IMR-90 (cell line): ENCODE results near the gene CAAP1. TPM values are rescaled to one million over a fixed set of nuclear protein-coding genes. Genes with fewer than 3 reads are reported as not detected.

Source experiments
- ATAC-seq: fragments of 200-7000 bp; cut with Tn5 transposase; 2 replicates; pipeline ENCODE4 v1.9.1; 2020; ENCODE audit warnings: low read depth, mild to moderate bottlenecking, moderate library complexity
- BruUV-seq: library from RNA; stranded (reverse); fragments of 400-500 nt; replicated peaks from 2 replicates; lab custom pipeline; 2021; lab: Mats Ljungman, UMichigan
- CTCF ChIA-PET: fragments of 300-600 bp; formaldehyde crosslinking; extraction: SDS; loops from one replicate; lab custom pipeline; 2021; ENCODE audit warnings: antibody characterized with exemption; lab: Yijun Ruan, JAX
- POLR2A ChIA-PET: fragments of 300-600 bp; sonication (Branson Sonifier 250); formaldehyde crosslinking; loops from one replicate; lab custom pipeline; 2022; ENCODE audit warnings: antibody characterized with exemption; ENCODE audit not compliant: unreplicated experiment; lab: Charles Lee
- DNase-seq: peaks from one replicate; pipeline ENCODE4 v3.0.0; 2013
- H2AFZ ChIP-seq: replicated peaks from 2 replicates; pipeline ENCODE3; 2013; ENCODE audit warnings: low read length, mild to moderate bottlenecking; ENCODE audit not compliant: poor library complexity
- H2AK5ac ChIP-seq: 2 replicates; pipeline ENCODE4 v1.6.1; 2013; ENCODE audit warnings: low read depth, low read length, inconsistent platforms
- H2AK9ac ChIP-seq: replicated peaks from 2 replicates; pipeline ENCODE3; 2013; ENCODE audit warnings: mild to moderate bottlenecking, low read depth, low read length, moderate library complexity; ENCODE audit not compliant: poor library complexity
- H2BK120ac ChIP-seq: 2 replicates; pipeline ENCODE4 v1.6.1; 2013; ENCODE audit warnings: low read depth, low read length, inconsistent platforms
- H2BK15ac ChIP-seq: 3 replicates; pipeline ENCODE4 v1.6.1; 2013; ENCODE audit warnings: low read depth, low read length, inconsistent platforms
- H2BK20ac ChIP-seq: 2 replicates; pipeline ENCODE4 v1.6.1; 2013; ENCODE audit warnings: low read depth, mild to moderate bottlenecking, inconsistent platforms, low read length, moderate library complexity
- H2BK5ac ChIP-seq: 2 replicates; pipeline ENCODE4 v1.6.1; 2013; ENCODE audit warnings: mild to moderate bottlenecking, low read depth, low read length, inconsistent platforms; ENCODE audit not compliant: poor library complexity, severe bottlenecking
- H3K14ac ChIP-seq: replicated peaks from 2 replicates; pipeline ENCODE4 v1.6.1; 2013; ENCODE audit warnings: low read depth, low read length, inconsistent platforms
- H3K18ac ChIP-seq: 2 replicates; pipeline ENCODE4 v1.6.1; 2013; ENCODE audit warnings: low read depth, low read length, control low read depth
- H3K23ac ChIP-seq: 2 replicates; pipeline ENCODE4 v1.6.1; 2013; ENCODE audit warnings: low read depth, low read length, inconsistent platforms
- H3K27ac ChIP-seq: 2 replicates; pipeline ENCODE4 v1.5.1; 2013; ENCODE audit warnings: mild to moderate bottlenecking, control low read depth, low read length; ENCODE audit not compliant: insufficient read depth
- H3K27me3 ChIP-seq: 2 replicates; pipeline ENCODE4 v1.6.1; 2013; ENCODE audit warnings: low read length; ENCODE audit not compliant: control insufficient read depth, insufficient read depth
- H3K36me3 ChIP-seq: 2 replicates; pipeline ENCODE4 v1.6.1; 2013; ENCODE audit warnings: low read length, mixed read lengths; ENCODE audit not compliant: control insufficient read depth, insufficient read depth
- H3K4ac ChIP-seq: 2 replicates; pipeline ENCODE4 v1.6.1; 2013; ENCODE audit warnings: low read depth, low read length, inconsistent platforms
- H3K4me1 ChIP-seq: 2 replicates; pipeline ENCODE4 v1.6.1; 2013; ENCODE audit warnings: low read length, mixed read lengths; ENCODE audit not compliant: control insufficient read depth, insufficient read depth
- H3K4me2 ChIP-seq: 2 replicates; pipeline ENCODE4 v1.6.1; 2013; ENCODE audit warnings: low read depth, mild to moderate bottlenecking, control low read depth, low read length, moderate library complexity
- H3K4me3 ChIP-seq: 2 replicates; pipeline ENCODE4 v1.5.1; 2013; ENCODE audit warnings: low read depth, mild to moderate bottlenecking, control low read depth, low read length, moderate library complexity; ENCODE audit not compliant: insufficient read depth
- H3K56ac ChIP-seq: 2 replicates; pipeline ENCODE4 v1.6.1; 2013; ENCODE audit warnings: low read length, inconsistent platforms; ENCODE audit not compliant: insufficient read depth; ENCODE audit errors: extremely low read depth
- H3K79me1 ChIP-seq, 2 experiments: 2 replicates each; pipeline ENCODE4 v1.6.1; 2013; ENCODE audit warnings: low read length in 2 of 2, inconsistent platforms in 1 of 2, low read depth in 1 of 2
- H3K9ac ChIP-seq: 2 replicates; pipeline ENCODE4 v1.6.1; 2013; ENCODE audit warnings: low read depth, low read length, control low read depth
- H3K9me1 ChIP-seq: 2 replicates; pipeline ENCODE4 v1.6.1; 2013; ENCODE audit warnings: low read length, inconsistent platforms; ENCODE audit not compliant: insufficient read depth
- H3K9me3 ChIP-seq: 2 replicates; pipeline ENCODE4 v1.6.1; 2013; ENCODE audit warnings: low read length; ENCODE audit not compliant: control insufficient read depth, insufficient read depth
- H4K20me1 ChIP-seq: 2 replicates; pipeline ENCODE4 v1.6.1; 2013; ENCODE audit warnings: low read length, inconsistent platforms; ENCODE audit not compliant: insufficient read depth
- H4K5ac ChIP-seq: 2 replicates; pipeline ENCODE4 v1.6.1; 2013; ENCODE audit warnings: mild to moderate bottlenecking, low read depth, low read length, control low read depth
- H4K8ac ChIP-seq, 2 experiments: 2 replicates each; pipeline ENCODE4 v1.6.1; 2013; ENCODE audit warnings: low read depth in 2 of 2, low read length in 2 of 2, control low read depth in 1 of 2, inconsistent platforms in 1 of 2
- H4K91ac ChIP-seq: 2 replicates; pipeline ENCODE4 v1.6.1; 2013; ENCODE audit warnings: low read depth, low read length, inconsistent platforms; ENCODE audit not compliant: insufficient read depth
- BHLHE40 ChIP-seq: fragments of 150-350 bp; IDR thresholded peaks from 2 replicates; pipeline ENCODE4 v1.6.1; 2016; ENCODE audit warnings: mild to moderate bottlenecking, low read depth, low read length
- MAFK ChIP-seq: IDR thresholded peaks from 2 replicates; pipeline ENCODE4 v1.6.1; 2012; ENCODE audit warnings: low read depth, low read length, improper control_type of control experiment
- dilution Hi-C: fragments of 300-500 bp; cut with HindIII; formaldehyde crosslinking; loops from one replicate; pipeline ENCODE4 v1.14.3; 2018; ENCODE audit warnings: low sequenced_read_pairs; ENCODE audit not compliant: unreplicated experiment
- in situ Hi-C: fragments of 300-500 bp; cut with MboI; formaldehyde crosslinking; loops from 3 replicates; pipeline ENCODE4 v1.14.3; 2019; ENCODE audit warnings: low sequenced_read_pairs, inconsistent platforms, mixed read lengths
- intact Hi-C: fragments of 100-400 bp; cut with micrococcal nuclease; formaldehyde crosslinking; loops from 2 replicates; pipeline ENCODE4 v1.10.0; 2022
- polyA plus RNA-seq, 3 experiments: library from polyadenylated mRNA; depleted of rRNA; stranded (reverse); fragments of >200 nt; gene quantifications; 2 replicates each; pipeline ENCODE4 v1.2.3, GENCODE V29; 2012; ENCODE audit warnings: low replicate concordance in 1 of 3
- total RNA-seq: library from RNA; depleted of rRNA; stranded (reverse); fragments of >200 nt; gene quantifications from 2 replicates; pipeline ENCODE4 v1.2.3, GENCODE V29; 2012

CAAP1 gene
- total and polyA plus RNA-seq, 2 of the 4 experiments (the other 2 are of a cell fraction): 6.1 to 9.0 TPM

DNA sequence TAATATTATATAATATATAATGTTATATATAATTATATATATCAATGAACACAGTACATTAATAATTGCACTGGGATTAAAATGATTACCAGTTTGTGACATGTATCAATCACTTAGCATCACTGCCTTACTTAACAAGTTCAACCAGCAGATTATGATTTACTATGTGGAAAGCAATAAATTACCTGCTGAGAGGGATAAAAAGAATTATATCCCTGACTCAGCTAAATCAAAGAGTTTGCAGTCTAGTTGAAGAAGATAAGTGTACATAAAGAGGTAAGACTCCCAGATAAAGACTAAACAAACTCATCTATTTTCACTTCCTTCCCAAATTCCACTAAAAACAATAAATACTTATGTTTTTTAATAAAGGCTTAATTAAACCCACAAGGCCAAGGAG lies 43.2 kb upstream of the CAAP1 start:
- H3K4me1 ChIP-seq: peaks cover 3% of the 10 kb centered on the region; the same call in 1 of the 2 replicates
- H4K20me1 ChIP-seq: peaks cover 10% of the 10 kb centered on the region
- no peak for TF ChIP-seq BHLHE40
- TF ChIP-seq MAFK: peak; percentile 94
- no TSS peak for BruUV-seq
- no peak overlapping the region for H4K91ac ChIP-seq
- no peak overlapping the region for H2BK5ac ChIP-seq
- in situ Hi-C loops (no loop called here), dilution Hi-C loops (no loop called here), intact Hi-C loops (no loop called here)
- no peak overlapping the region for H4K5ac ChIP-seq
- CTCF ChIA-PET: no interaction called here
- H3K18ac ChIP-seq: no peak overlapping the region
- H2AFZ ChIP-seq: no peak overlapping the region
- H2BK120ac ChIP-seq: no peak overlapping the region
- no peak overlapping the region for H2AK9ac ChIP-seq
- no peak overlapping the region for H2BK20ac ChIP-seq
- DNase-seq (no peak), ATAC-seq (no peak)
- H3K27me3 ChIP-seq: no peaks in the 10 kb centered on the region
- H2BK15ac ChIP-seq: no peak overlapping the region
- peaks cover 12 to 26% of the 10 kb centered on the region in 2 experiments for H3K79me1 ChIP-seq
- peaks cover 8% of the 10 kb centered on the region for H3K9me1 ChIP-seq
- H3K23ac ChIP-seq: no peak overlapping the region
- H2AK5ac ChIP-seq: no peak overlapping the region
- no peak overlapping the region for H3K14ac ChIP-seq
- H3K4ac ChIP-seq: no peak overlapping the region
- no peak overlapping the region for H3K9ac ChIP-seq
- no peak overlapping the region for H3K4me2 ChIP-seq
- H3K27ac ChIP-seq: no peak overlapping the region
- H3K36me3 ChIP-seq: peaks cover 1% of the 10 kb centered on the region; the same call in 1 of the 2 replicates
- POLR2A ChIA-PET: no interaction called here
- no peak overlapping the region for H3K56ac ChIP-seq
- peaks cover 4% of the 10 kb centered on the region for H3K9me3 ChIP-seq
- H3K4me3 ChIP-seq: no peak overlapping the region
- no peak overlapping the region; a peak in 1 of 4 replicates for H4K8ac ChIP-seq
